GM19372 (cell line): Measurements from ENCODE around the gene C6orf15.
"Not testable (repeated sequence)": the region's sequence is repeated elsewhere in the genome, so short reads cannot be mapped to it uniquely, and the experiment has no call there.

Experiments used
- ATAC-seq: cut with Tn5 transposase; IDR thresholded peaks from one replicate; pipeline ENCODE4 v1.9.1; 2021; ENCODE audit warnings: mild to moderate bottlenecking, low read depth, moderate library complexity; ENCODE audit not compliant: unreplicated experiment

C6orf15 gene

GRCh38 chr6:31070711-31071197, 41.6 kb downstream of the C6orf15 start:
- no peak for ATAC-seq

DNA sequence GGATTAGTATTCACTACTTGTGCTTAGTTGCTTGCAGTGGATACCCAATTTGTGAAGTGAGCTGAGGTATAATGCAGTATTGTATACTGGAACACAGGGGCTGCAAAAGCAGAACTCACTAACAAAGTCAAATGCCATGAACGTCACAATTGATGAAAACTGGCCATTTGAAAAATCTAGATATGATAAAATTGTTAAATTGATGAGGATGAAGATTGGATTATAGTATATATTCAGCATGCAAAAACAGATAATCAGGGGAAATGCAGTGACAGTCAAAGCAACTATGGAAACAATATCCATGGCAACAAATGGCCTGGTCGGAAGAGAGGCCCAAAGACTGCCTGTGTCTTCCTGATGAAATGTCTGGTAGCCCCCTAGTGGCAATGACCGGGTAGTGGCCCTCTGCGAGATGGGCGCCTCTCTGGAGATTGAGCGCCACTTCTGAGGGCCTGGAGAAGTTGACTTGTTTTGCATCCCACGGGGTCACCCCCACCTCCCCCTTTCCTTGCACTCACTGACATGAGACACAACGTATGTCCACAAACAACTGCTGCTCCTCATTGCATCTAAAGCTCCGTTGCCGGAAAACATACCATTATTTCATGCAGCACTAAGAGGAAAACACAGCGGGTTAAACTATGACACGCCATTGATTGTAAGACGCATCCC, 43.6 kb downstream of the C6orf15 start:
- no peak for ATAC-seq

DNA sequence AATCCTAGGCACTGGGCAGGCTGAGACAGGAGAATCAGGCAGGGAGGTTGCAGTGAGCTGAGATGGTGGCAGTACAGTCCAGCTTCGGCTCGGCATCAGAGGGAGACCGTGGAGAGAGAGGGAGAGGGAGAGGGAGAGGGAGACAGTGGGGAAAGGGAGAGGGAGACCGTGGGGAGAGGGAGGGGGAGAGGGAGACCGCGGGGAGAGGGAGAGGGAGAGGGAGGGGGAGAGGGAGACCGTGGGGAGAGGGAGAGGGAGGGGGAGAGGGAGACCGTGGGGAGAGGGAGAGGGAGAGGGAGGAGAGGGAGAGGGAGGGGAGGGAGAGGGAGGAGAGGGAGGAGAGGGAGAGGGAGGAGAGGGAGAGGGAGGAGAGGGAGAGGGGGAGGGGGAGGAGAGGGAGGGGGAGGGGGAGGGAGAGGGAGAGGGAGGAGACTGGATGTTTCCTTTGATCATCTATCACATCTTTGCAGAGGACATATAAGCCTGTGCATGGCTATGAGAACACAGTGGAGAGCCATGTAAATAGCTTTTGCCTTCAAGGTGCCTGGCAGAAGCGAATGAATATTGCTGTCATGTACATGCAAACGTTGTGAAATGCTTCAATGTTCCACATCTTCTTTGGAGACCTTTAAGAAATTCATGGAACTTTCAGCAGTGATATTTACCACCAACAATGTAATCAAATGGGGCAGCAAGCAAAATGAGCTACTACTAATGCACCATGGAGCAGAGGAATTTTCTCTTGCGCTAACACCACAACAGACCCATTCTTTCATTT, 44.3 kb downstream of the C6orf15 start:
- ATAC-seq = not testable (repeated sequence)

GRCh38 chr6:31067028-31067427, 45.3 kb downstream of the C6orf15 start:
- ATAC-seq = not testable (repeated sequence)

GRCh38 chr6:31065556-31065955, 46.8 kb downstream of the C6orf15 start:
- ATAC-seq = no peak

DNA sequence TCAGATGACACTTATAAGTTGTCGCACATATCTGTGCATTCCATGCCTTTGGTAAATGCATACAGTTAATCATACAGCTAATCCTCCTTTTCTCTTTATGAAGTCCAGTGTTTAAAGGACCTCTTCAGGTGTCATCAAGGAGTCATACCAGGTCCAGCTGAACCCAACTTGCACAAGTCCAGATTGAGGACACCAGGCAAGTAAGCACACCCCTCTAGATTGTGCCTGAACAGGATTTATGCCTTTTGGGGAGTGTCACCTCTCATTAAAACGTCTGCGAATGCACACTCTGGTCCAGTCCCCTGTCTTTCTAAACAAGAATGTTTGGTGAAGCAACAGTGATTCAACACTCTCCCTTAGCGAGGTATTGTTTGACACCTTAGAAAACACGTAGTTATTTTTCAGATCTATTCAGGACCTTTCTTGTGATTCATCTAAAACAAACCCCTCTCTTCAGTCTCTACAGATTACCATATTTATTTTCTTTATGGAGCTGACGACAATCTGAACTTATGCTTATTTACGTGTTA, 48.4 kb downstream of the C6orf15 start:
- ATAC-seq = no peak
